Panc1 (cell line): ENCODE measurements around the gene AFF3. TPM values are rescaled to one million over a fixed set of nuclear protein-coding genes. Genes with fewer than 3 reads are reported as not detected.

Experiments
- ATAC-seq: fragments of 200-7000 bp; cut with Tn5 transposase; 2 replicates; pipeline ENCODE4 v1.9.1; 2020; ENCODE audit warnings: mild to moderate bottlenecking, moderate library complexity
- BruUV-seq: library from RNA; stranded (reverse); fragments of 400-500 nt; replicated peaks from 2 replicates; lab custom pipeline; 2021; lab: Mats Ljungman, UMichigan
- CTCF ChIA-PET: fragments of 300-600 bp; sonication (Branson Sonifier 250); formaldehyde crosslinking; loops from one replicate; lab custom pipeline; 2022; ENCODE audit warnings: antibody characterized with exemption; lab: Charles Lee
- POLR2A ChIA-PET: fragments of 300-600 bp; sonication (Branson Sonifier 250); formaldehyde crosslinking; loops from one replicate; lab custom pipeline; 2022; ENCODE audit warnings: antibody characterized with exemption; lab: Charles Lee
- DNase-seq: peaks from one replicate; pipeline ENCODE4 v3.0.0-alpha.2; 2010; ENCODE audit warnings: low read depth, low spot score
- H3K27ac ChIP-seq: 2 replicates; pipeline ENCODE4 v1.5.1; 2011; ENCODE audit warnings: mild to moderate bottlenecking, low read length, inconsistent platforms
- H3K27me3 ChIP-seq: fragments of 200-500 bp; sonication (Bioruptor generic); 2 replicates; pipeline ENCODE4 v1.6.0; 2014; ENCODE audit warnings: low read length, inconsistent platforms; ENCODE audit not compliant: control insufficient read depth, insufficient read depth
- H3K36me3 ChIP-seq: fragments of 200-500 bp; sonication (Bioruptor generic); 2 replicates; pipeline ENCODE4 v1.5.1; 2014; ENCODE audit warnings: inconsistent platforms, mild to moderate bottlenecking, low read length, moderate library complexity; ENCODE audit not compliant: control insufficient read depth, insufficient read depth
- H3K4me1 ChIP-seq: 2 replicates; pipeline ENCODE4 v1.5.1; 2011; ENCODE audit warnings: inconsistent platforms, mild to moderate bottlenecking, low read length, moderate library complexity; ENCODE audit not compliant: control insufficient read depth, insufficient read depth
- H3K4me3 ChIP-seq, 2 experiments: 2 replicates each; pipeline ENCODE4 v1.5.1; 2011 to 2012; ENCODE audit warnings: low read depth in 2 of 2, low read length in 2 of 2, mild to moderate bottlenecking in 2 of 2, inconsistent platforms in 1 of 2, moderate library complexity in 1 of 2
- H3K9me3 ChIP-seq: fragments of 200-500 bp; sonication (Bioruptor generic); 2 replicates; pipeline ENCODE4 v1.5.1; 2014; ENCODE audit warnings: low read depth, mild to moderate bottlenecking, inconsistent platforms, low read length, moderate library complexity; ENCODE audit not compliant: control insufficient read depth, insufficient read depth
- POLR2AphosphoS5 ChIP-seq: IDR thresholded peaks from 2 replicates; pipeline ENCODE4 v1.6.1; 2012; ENCODE audit warnings: mild to moderate bottlenecking, low read depth, low read length, moderate library complexity
- REST ChIP-seq, 2 experiments: IDR thresholded peaks; 2 replicates each; pipeline ENCODE4 v1.6.1; 2011 to 2012; ENCODE audit warnings: low read depth in 2 of 2, control low read depth in 1 of 2, low read length in 1 of 2, mild to moderate bottlenecking in 1 of 2, moderate library complexity in 1 of 2; ENCODE audit not compliant: insufficient read depth in 1 of 2
- SIN3A ChIP-seq: IDR thresholded peaks from 2 replicates; pipeline ENCODE4 v1.6.1; 2012; ENCODE audit warnings: low read depth, mild to moderate bottlenecking, low read length, moderate library complexity, borderline replicate concordance; ENCODE audit not compliant: insufficient read depth
- TCF7L2 ChIP-seq: IDR thresholded peaks from 2 replicates; pipeline ENCODE4 v1.6.1; 2011; ENCODE audit warnings: mild to moderate bottlenecking, low read depth, low read length, inconsistent platforms
- in situ Hi-C: cut with HindIII; loops from 2 replicates; pipeline ENCODE4 v1.10.0; 2016; ENCODE audit warnings: low sequenced_read_pairs, low pct_unique_long_range_greater_than_20kb
- intact Hi-C: fragments of 100-400 bp; cut with micrococcal nuclease; formaldehyde crosslinking; loops from one replicate; pipeline ENCODE4 v1.10.0; 2022; ENCODE audit not compliant: unreplicated experiment
- total RNA-seq: library from RNA; stranded (reverse); gene quantifications from one replicate; pipeline ENCODE4 v1.2.1, GENCODE V29; 2021; ENCODE audit not compliant: unreplicated experiment
- TF ChIP-seq, protein P1 (sequence below): fragments of 450-650 bp; IDR thresholded peaks from 2 replicates; pipeline ENCODE4 v1.5.1; 2017; ENCODE audit warnings: mild to moderate bottlenecking

The AFF3 gene
- total RNA-seq, 1 experiment from 2014 or later, result 2.2 TPM

DNA sequence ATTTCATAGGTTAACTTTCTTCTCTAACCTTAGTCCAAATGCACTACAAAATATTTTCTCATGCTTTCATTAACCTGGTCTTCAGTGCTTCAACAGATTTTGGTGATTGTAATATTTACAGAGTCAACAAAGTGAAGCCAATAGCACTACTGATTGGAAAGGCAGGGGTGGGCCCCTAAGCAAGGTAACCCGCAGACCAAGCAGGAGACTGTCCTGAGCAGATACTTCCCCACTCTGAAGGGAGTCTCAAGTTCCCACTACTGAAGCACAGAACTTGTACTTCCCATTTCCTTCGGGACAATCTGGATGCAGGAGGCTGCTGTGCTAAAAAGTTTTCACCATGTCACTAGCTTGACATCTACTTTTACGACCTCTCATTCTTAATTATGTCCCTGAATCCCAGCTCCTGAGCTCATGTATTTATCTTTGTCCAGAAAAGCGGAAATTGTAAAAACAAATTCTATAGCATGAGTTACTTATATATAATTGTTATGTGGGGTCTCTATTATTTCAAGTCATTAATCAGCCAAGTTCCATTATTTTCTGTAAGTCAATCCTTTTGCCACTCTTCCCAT, 341.0 kb downstream of the AFF3 start:
- in situ Hi-C loops, result no loop called here
- ATAC-seq (no peak), DNase-seq (no peak)
- POLR2A ChIA-PET, result no interaction called here
- CTCF ChIA-PET, result no interaction called here
- Histone ChIP-seq H3K9me3 (peaks cover 9% of the 10 kb centered on the region), H3K27ac (no peak overlapping the region), H3K36me3 (no peaks in the 10 kb centered on the region), H3K27me3 (peaks cover 2% of the 10 kb centered on the region; the same call in 1 of the 2 replicates), H3K4me1 (no peaks in the 10 kb centered on the region), H3K4me3 (no peak overlapping the region)
- no TSS peak for BruUV-seq
- intact Hi-C loops, result no loop called here
- no peak for TF ChIP-seq REST (IDR thresholded peaks at IDR 0.05; ENCODE audit: insufficient read depth in 1 of 2, low read depth in 2 of 2, low read length in 1 of 2)
- no peak for TF ChIP-seq SIN3A
- TF ChIP-seq, protein P1, sequence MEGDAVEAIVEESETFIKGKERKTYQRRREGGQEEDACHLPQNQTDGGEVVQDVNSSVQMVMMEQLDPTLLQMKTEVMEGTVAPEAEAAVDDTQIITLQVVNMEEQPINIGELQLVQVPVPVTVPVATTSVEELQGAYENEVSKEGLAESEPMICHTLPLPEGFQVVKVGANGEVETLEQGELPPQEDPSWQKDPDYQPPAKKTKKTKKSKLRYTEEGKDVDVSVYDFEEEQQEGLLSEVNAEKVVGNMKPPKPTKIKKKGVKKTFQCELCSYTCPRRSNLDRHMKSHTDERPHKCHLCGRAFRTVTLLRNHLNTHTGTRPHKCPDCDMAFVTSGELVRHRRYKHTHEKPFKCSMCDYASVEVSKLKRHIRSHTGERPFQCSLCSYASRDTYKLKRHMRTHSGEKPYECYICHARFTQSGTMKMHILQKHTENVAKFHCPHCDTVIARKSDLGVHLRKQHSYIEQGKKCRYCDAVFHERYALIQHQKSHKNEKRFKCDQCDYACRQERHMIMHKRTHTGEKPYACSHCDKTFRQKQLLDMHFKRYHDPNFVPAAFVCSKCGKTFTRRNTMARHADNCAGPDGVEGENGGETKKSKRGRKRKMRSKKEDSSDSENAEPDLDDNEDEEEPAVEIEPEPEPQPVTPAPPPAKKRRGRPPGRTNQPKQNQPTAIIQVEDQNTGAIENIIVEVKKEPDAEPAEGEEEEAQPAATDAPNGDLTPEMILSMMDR, result no peak
- no peak for TF ChIP-seq TCF7L2
- TF ChIP-seq POLR2AphosphoS5, result no peak

- Histone ChIP-seq H3K4me3 (no peak overlapping the region), H3K27ac (no peak overlapping the region), H3K36me3 (no peaks in the 10 kb centered on the region), H3K4me1 (no peaks in the 10 kb centered on the region), H3K27me3 (peaks cover 2% of the 10 kb centered on the region; the same call in 1 of the 2 replicates), H3K9me3 (peaks cover 9% of the 10 kb centered on the region)
- POLR2A ChIA-PET, result interaction anchor here (0.6 kb wide), 1 partner anchor 183 kb away, joined by 3 read pairs; no protein-coding TSS in a partner anchor
- ATAC-seq (no peak), DNase-seq (no peak)
- CTCF ChIA-PET, result no interaction called here
- intact Hi-C loops (no loop called here), in situ Hi-C loops (no loop called here)
- TF ChIP-seq SIN3A (no peak), TCF7L2 (no peak), REST (IDR thresholded peaks at IDR 0.05; ENCODE audit: insufficient read depth in 1 of 2, low read depth in 2 of 2, low read length in 1 of 2) (no peak), POLR2AphosphoS5 (no peak)
- TF ChIP-seq, protein P1, result no peak
- BruUV-seq, result no TSS peak
Measured at GRCh38 chr2:99797475-99797874, 344.9 kb downstream of the AFF3 start.
